GM04503 (cell line): ENCODE data around the gene EXD2.
"Not testable (repeated sequence)": the region's sequence is repeated elsewhere in the genome, so short reads cannot be mapped to it uniquely, and the experiment has no call there.

Experiments used
- DNase-seq: peaks from one replicate; pipeline ENCODE4 v3.0.0-alpha.2; 2012; ENCODE audit warnings: low read depth

Gene EXD2

DNA sequence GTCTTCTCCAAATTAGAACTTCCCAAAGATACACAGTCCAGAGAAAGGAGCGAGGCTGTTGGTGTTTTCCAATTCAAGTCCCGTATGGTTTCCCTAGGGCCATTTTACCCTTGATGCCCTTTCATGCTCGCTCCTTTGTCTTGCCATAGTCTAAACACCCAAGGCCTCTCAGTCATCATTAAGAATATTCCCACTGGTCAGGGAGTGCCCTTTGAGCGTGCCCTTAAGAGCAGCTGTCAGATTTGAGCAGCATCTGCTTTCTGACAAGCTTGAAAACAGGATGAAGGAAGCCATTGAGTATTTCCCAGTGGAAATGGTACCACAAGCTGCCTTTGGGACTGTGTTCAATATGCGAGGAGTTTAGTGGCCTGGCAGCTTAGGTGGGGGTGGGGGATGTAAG lies 58.3 kb downstream of the EXD2 start:
- no peak for DNase-seq

DNA sequence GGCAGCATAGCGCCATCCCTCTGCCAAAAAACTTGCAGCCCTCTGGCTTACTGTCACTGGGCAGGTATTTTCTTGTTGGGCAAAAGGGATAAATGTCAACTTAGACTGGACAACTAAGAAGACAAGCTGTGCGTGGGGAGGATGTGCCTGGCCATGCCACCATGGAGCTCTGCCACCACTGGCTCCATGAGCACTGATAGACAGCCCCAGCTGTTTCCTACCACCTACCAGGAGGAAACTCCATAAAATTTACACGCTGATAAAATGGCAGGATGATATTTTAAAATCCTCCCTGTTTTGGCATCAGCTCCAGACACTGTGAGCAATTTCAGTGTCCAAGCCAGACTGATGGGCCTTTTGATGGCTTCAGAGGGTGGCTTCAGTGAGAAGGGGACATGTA lies 61.6 kb downstream of the EXD2 start:
- DNase-seq: no peak

DNA sequence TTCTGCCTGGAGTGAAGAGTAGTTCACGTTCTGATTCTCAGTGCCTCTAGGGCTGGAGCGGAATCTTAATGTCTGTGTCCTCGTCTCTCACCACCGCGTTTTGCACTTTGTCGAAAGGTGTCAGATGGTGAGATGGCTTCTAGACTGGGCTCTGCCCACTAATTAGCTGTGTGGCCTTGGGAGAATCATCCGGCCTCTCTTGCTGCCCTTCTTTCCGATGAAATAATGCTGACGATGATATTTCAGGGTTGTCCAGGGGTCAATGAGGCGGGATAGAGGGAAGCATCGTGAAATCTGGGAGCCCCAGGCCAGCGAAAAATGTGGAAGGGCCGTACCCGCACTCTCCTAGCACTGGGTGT lies 67.8 kb downstream of the EXD2 start:
- no peak for DNase-seq

DNA sequence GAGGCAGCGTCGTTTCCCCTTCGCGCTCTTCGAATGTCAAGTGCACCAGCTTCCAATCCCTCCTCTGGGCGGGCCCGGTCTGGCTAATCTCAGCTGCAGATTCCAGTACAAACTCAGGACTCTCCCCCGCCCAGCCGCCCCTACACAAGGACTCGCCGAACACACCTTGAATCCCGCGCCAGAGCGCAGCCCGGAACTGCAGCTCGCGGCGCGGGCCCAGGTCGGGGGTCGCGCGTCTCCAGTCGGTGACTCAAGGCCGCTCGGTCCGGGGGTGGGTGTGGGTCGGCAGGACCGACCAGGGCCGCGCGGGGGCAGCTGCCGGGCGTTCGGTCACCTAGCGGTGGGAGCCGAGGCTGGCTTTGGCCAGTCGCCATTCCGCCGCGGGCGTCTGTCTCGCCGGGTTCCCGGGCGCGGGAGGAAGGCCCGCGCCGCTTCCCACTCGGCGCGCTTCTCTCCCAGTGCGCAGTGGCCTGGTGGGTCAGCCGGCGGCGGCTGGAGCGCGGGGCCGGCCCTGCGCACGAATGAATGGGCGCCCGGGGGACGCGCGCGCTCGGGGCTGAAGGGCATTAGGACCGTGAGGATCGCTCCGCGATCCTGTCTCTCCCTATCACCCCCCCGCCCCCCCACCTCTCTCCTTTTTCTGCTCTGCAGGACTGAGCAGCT lies 68.4 kb downstream of the EXD2 start, which contains the start of gene GALNT16:
Gene GALNT16, plus strand, starts transcription at position 632 of the 663 bp plus-strand sequence. CDS start 133 bp downstream, outside the sequence.
- no peak for DNase-seq

DNA sequence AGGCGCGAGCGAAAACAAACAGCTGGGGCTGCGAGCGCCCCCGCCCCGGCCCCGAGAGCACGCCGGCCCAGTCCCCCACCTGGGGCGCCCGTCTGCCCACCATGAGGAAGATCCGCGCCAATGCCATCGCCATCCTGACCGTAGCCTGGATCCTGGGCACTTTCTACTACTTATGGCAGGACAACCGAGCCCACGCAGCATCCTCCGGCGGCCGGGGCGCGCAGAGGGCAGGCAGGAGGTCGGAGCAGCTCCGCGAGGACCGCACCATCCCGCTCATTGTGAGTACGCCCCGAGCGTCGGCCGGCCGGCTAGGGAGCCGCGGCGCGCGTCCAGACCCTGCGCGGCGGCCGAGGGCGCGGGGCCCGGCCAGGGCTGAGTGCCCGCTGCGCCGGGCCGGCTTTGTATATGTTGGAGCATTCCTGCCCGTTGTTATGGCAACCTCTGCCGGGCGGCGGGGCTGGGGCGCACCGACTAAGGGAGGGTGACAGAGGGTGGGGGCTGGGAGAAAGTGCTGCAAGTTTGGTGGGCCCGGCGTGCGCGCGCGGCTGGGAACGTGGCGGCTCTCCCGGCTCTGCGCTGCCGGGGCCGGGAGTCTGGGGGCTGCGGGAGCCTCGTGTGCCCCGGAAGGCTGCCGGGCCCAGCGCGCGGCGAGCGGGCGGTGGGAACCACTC lies 69.0 kb downstream of the EXD2 start:
- DNase-seq: no peak

DNA sequence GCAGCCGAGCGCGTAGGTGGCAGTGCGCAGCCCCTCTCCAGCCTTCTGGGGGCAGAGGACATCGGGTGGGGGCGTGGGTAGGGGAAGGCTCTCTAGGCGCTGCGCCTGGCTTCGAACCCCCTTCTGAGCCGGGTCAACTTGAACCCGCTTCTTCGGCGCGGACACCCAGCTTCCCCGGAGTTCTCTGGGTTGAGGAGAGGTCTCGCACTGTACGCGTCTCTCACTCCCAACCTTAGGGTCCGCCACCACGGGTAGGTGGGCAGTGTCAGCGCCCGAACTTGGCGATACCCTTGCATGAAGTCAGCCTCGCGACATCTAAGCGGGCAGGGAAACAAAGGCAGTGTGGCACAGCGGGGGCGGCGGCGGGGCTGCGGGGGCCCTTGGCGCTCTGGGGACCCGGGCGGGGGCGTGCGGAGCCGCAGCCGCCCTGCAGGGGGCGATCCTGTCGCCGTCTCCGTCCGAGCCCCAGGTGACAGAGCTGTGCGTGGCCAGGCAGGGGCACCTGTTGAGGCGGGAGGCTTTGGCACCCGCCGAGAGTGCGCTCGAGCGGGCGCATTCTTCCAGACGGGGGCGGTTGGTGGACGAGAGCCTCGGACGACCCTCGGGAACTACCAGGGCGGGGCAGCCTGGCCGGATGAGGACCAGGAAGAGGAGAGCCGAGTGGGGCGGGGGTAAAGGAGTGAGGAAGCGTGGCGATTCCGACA lies 69.7 kb downstream of the EXD2 start:
- DNase-seq: no peak

DNA sequence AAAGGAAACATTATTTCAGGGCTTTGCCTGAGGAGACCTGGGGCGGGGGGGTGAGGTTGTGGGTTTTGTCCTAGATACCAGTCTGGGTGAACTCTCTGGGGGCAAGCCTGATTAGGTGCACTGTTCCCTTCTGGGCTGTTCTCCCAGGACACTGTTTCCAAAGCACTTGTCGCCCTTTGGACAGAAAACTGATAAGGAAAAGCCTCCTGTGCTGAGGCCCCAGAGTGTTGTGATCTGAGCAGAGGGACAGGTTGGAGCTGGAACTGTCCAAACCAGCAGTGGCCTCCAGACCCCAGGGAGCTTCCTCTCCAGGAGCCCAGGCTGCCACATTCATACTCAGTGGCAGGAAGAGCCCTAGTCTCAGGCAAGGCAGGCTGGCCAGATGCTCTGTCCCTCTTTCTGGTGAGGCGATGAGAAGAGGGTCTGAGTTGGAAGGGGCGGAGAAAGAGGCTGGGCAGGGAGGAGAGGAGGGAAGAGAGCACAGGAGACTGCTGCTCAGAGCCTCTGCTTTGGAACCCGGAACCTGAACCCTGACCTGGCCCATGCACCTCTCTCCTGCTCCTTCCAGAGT lies 70.5 kb downstream of the EXD2 start:
- DNase-seq: no peak

DNA sequence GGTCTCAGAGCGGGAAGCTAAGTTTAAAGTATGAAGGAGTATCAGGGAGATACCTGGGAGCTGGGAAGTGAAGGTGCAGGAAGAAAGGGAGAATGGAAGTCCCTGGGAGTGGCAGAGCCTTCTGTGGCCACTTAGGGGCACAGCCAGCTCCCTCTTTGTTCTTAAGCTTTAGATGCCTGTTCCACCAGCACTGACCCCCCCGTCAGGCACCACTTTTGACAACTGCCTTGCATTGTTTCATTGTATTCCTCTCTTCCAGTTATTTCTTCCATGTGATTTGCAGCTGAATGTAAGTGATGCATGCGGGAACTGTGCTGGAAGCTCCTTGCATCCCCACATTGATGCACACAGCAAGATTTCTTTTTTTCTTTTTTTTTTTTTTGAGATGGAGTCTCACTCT lies 71.2 kb downstream of the EXD2 start:
- no peak for DNase-seq

DNA sequence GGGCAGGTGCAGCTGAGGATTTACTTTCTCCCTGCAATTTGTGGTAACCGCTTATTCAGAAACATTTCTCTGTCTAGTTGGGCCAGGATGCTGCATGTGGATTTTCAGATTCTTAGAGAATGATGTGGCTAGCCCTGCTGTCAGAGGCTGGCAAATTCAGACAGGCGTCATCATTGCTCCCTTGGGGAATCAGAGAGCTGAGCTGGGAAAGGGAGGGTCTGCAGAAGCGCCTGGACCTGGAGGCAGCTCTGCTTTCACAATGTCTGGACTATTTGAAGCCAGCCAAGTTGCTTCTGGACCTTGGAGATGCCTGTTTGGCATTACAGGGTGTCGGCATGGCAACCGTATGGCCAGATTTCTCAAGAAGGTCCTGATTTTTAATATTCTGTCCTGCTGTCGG lies 72.1 kb downstream of the EXD2 start:
- peak; percentile 94 for DNase-seq

DNA sequence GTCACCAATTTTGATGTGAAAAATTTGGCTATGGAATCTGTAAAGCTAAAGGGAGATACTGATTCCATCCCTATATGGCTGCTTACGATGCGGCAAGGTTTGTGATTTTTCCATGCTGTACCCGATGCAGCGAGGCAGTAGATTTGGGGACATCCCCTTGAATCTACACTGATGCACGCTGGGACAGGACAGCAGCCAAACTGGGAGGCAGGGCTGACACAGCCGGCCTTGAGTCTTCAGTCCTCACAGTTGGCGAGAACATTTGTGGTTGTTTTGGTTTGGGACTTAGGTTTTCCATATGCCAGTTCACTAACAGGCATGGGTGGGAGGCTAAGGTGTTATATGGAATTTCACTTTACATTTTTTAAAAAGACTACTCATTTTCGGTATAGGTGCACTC lies 72.5 kb downstream of the EXD2 start:
- no peak for DNase-seq

DNA sequence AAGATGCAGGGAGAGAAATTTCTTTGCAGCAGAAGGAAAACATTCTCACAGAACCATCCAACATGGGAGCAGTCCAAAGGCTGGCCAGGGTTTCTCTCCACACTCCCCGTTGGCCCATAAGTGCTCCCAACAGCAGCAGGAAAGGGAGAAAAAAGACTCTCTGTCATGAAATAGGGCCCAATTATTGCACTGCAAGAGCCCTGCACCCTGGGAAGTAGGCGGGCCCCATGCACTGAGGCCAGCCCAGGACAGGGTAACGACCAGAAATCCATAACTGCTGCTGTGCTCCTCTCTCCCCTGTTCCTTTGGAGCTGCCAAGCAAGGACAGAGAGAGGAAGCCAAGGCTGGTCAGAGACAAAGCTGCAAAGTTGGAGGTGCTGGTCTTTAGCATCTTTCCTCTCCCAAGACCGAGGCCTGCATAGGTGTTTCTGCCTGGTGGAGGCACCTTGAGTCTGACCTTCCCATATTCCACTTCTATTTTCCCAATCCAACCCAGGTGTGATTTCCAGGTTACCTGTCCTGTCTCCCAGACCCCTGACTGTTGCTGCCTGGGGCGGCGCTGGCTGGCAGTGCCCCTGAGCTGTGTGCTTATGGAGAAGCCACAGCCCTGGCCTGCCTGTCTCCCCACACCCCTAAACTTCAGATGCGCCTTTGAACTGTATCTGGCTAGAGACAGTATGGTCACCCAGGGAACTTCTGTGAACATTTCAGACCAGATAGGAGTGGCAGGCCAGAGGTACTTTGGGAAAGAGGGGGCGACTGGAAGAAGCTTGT lies 75.5 kb downstream of the EXD2 start:
- no peak for DNase-seq

DNA sequence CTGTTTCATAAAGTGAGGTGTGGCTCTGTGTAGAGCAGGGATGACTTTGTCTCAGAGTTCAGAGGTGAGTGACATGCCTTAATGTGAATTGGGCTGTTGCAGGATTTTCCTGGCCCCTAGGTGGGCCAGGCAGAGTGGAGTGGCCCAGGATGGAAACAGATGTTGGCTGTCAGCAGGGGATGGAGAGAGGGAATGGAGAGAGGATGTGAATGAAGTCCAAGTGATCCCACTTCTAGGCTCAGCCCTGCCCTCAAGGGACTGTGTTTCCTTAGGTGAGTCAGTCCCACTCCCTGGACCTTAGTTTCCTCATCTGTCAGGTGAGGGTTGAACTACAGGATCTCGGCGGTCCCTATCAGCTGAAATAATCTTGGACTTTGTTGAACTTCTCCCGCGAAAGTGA lies 76.2 kb downstream of the EXD2 start:
- DNase-seq: no peak

DNA sequence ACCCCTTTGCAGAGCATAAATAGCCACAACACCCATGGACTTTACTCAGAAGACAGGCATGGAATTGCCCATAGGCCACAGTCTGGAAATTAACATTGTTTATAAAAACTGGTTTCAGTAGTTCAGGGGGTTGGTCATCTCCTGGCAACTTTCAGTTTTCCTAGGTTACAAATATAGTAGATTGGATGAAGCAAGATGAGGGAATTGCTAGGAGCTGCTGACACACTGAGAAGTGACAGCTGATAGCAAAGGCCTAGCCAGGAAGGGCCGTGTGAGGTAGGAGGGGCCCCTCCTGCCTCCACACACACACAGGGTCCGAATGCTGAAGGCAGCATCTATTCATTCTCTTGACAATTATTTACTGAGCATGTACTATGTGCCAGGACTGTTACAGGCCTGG lies 76.9 kb downstream of the EXD2 start:
- DNase-seq: peak; percentile 57

DNA sequence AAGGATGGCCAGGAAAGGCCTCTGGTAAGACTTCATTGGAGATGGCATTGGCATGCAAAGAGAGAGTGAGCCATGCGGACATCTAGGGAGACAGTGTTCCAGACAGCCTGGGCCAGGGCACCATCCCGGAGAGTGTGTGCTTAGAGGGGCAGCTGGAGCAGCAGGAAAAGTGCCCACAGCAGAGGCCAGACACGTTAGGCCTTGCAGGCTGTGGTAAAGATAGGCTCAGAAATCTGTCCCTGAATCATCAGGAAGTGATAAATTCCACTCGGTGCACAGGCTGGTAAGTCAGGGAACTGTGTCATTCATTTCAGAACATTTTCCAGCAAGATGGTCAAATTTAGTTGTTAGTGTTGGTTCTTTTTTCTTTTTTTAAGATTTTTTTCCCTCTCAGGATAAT lies 77.5 kb downstream of the EXD2 start:
- no peak for DNase-seq

DNA sequence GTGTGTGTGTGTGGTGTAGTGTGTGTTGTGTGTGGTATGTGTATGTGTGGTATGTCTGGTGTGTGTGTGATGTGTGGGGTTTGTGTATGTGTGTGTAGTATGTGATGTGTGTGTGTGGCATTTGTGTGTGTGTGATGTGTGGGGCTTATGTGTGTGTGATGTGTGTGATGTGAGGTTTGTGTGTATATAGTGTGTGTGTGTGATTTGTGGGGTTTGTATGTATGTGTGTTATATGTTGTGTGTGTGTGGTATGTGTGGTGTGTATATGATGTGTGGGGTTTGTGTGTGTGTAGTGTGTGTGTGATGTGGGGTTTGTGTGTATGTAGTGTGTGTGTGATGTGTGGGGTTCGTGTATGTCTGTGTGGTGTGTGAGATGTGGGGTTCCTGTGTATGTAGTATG lies 78.1 kb downstream of the EXD2 start:
- no peak for DNase-seq

DNA sequence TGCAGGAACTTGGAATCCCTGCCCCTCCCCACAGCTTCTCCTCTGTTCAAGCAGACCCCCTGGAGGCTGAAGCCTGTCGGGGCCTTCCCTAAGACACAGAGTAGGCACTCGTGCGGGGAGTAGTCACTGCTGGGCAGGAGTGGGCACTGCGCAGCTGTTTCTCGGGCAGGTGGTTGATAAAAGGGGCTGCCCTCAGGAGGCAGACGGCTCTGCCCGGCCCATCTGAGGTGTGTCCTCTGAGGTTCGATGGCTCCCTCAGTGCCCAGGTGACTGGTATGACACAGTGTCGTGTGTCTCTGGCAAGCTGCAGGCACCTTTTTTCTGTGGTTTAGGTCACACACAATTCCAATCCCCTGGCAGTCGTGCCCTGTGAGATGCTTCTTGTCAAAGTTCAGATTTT lies 78.8 kb downstream of the EXD2 start:
- DNase-seq: no peak

DNA sequence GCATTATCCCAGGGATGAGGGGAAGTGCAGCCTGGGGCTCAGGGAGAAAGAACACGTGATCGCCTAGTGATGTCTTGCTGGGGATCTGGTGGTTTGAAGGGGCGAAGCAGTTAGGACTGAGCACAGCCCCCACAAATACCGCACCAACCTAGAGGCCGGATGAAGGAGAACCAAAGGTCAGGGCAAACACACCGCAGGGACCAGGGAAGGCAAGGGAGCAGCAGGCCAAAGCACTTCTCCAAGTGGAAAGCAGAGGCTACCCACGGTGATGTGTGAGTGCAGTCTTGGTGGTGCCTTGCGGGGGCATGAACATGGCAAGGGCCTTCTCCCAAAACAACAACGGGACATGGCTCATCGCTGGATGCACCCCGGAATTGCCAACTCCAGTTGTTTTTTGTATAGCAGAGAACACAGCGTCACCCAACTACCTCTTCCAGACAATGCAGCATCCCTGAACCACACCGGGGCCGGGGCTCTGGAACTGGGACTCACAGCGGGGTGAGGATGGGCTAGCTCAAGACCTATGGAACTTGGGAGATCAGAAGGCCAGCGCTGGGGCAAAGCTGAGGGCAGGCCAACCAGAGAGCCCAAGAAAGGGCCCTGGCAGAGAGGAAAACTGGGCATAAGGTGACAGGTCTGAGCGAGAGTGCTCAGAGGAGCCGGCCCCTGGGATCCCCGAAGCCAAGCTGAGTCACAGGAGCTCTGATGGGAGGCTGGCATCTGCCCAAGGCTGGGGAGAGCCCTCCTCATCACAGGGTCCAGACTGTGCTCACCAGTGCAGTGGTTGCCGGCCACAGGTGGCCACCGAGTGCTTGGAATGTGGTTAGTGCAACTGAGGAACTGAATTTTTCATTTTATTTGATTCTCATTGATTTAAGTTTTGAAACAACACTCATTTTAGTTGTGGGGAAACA lies 79.8 kb downstream of the EXD2 start:
- no peak for DNase-seq

DNA sequence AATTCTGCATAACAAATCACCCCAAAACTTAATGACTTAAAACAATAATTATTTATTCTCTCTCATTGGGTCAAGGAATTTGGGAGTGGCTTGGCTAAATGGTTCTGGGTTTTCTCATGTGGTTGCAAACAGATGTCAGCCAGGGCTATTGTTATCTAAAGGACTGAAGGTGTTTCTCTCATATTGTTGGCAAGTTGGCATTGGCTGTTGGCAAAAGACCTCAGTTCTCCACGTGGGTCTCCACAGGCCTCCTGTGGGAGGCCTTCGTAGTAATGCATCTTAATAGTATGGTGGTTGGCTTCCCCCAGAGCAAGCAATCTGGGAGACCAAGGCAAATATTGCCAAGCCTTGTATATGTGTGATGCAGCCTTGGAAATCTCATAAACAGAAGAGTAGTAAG lies 83.0 kb downstream of the EXD2 start:
- DNase-seq: no peak

DNA sequence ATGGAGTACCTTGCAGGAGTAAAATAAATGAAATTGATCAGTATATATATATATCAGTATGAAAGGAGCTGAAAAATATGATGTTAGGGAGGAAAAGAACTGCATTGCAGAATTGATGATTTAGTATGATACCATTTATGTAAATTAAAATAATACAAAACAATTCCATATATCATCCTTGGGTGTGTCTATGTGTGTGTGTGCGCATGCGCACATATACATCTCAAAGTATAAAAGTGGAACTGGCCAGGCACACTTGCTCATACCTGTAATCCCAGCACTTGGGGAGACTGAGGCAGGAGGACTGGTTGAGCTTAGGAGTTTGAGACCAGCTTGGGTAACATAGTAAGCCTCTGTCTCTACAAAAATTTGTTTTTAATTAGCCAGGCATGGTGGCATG lies 84.0 kb downstream of the EXD2 start:
- DNase-seq: no peak

DNA sequence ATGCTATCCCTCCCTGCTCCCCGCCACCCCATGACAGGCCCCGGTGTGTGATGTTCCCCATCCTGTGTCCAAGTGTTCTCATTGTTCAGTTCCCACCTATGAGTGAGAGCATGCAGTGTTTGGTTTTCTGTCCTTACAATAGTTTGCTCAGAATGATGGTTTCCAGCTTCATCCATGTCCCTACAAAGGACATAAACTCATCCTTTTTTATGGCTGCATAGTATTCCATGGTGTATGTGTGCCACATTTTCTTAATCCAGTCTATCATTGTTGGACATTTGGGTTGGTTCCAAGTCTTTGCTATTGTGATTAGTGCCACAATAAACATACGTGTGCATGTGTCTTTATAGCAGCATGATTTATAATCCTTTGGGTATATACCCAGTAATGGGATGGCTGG lies 86.1 kb downstream of the EXD2 start:
- DNase-seq: not testable (repeated sequence)

DNA sequence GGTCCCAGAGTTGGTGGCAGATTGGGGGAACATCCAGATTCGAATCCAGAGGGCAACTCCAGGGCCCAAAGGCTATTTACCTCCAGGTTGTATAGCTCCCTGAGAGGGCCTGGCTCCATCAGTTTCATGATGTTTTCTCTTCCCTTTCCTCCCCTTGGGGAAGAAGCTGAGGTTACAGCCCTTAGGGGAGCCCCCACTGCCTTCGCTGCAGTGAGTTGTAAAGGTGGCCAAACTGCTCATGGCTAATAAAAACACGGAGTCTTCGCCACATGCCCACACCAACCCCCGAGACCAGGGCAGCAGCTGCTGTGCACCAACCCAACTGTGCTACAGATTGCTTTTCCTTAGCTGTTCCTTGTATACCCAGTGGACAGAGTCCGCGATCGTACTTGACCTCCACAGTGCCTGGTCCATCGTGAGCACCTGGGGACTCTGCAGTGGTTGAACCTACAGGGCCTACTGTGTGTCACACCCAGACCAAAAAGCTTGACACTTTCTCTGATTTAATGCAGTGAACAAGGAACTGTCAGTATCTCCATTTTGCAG lies 89.5 kb downstream of the EXD2 start:
- no peak for DNase-seq
